CD4-positive, CD25-positive, alpha-beta regulatory T cell (primary cell): ENCODE results near the gene KLKB1. TPM values are rescaled to one million over a fixed set of nuclear protein-coding genes. Genes with fewer than 3 reads are reported as not detected.
A peak's percentile ranks its signal among the peaks of the same experiment; 100 is the strongest.

Source experiments
- ATAC-seq, 2 donors: fragments of 150-1000 bp; cut with Tn5 transposase; one replicate each; pipeline ENCODE4 v1.10.0; 2021; ENCODE audit warnings: low read depth in 2 of 2, moderate number of reproducible peaks in 2 of 2, moderate library complexity in 1 of 2
- DNase-seq, 3 donors: peaks; one replicate each; pipeline versions ENCODE4 v3.0.0 to v3.0.0-alpha.2; 2012 to 2022; ENCODE audit warnings: mixed read lengths in 1 of 3
- H3K27ac ChIP-seq: one replicate; pipeline ENCODE4 v1.7.0; 2013; ENCODE audit warnings: mild to moderate bottlenecking, low read length; ENCODE audit not compliant: insufficient read depth, poor library complexity, severe bottlenecking
- H3K27me3 ChIP-seq: one replicate; pipeline ENCODE4 v1.7.0; 2013; ENCODE audit warnings: low read length; ENCODE audit not compliant: control insufficient read depth, insufficient read depth
- H3K36me3 ChIP-seq: one replicate; pipeline ENCODE4 v1.7.0; 2013; ENCODE audit warnings: mild to moderate bottlenecking, low read length, moderate library complexity; ENCODE audit not compliant: control insufficient read depth, insufficient read depth
- H3K4me1 ChIP-seq: 2 replicates; pipeline ENCODE4 v1.7.0; 2013; ENCODE audit warnings: mild to moderate bottlenecking, low read length; ENCODE audit not compliant: insufficient read depth, control insufficient read depth, poor library complexity, severe bottlenecking
- H3K4me3 ChIP-seq: one replicate; pipeline ENCODE4 v1.7.0; 2013; ENCODE audit warnings: low read depth, mild to moderate bottlenecking, low read length, moderate library complexity
- H3K9me3 ChIP-seq, 2 experiments: 1 replicate in 1 of 2; 2 replicates in 1 of 2; pipeline ENCODE4 v1.7.0; 2013; ENCODE audit warnings: low read length in 2 of 2, mild to moderate bottlenecking in 1 of 2, moderate library complexity in 1 of 2; ENCODE audit not compliant: control insufficient read depth in 2 of 2
- H3K27ac Mint-ChIP-seq, 3 donors: one replicate each; pipeline ENCODE4 v1.8.0; 2020 to 2022; ENCODE audit warnings: mild to moderate bottlenecking in 3 of 3, mixed read lengths in 3 of 3, moderate library complexity in 2 of 3
- H3K27me3 Mint-ChIP-seq: one replicate; pipeline ENCODE4 v1.8.0; 2022; ENCODE audit warnings: mild to moderate bottlenecking, mixed read lengths
- H3K36me3 Mint-ChIP-seq: one replicate; pipeline ENCODE4 v1.8.0; 2020; ENCODE audit warnings: mixed read lengths
- H3K4me1 Mint-ChIP-seq, 4 donors: one replicate each; pipeline ENCODE4 v1.8.0; 2020 to 2022; ENCODE audit warnings: mixed read lengths in 4 of 4, mild to moderate bottlenecking in 1 of 4
- H3K4me3 Mint-ChIP-seq, 4 donors: one replicate each; pipeline ENCODE4 v1.8.0; 2020 to 2022; ENCODE audit warnings: mild to moderate bottlenecking in 4 of 4, mixed read lengths in 4 of 4, moderate library complexity in 3 of 4
- H3K9me3 Mint-ChIP-seq, 7 donors: one replicate each; pipeline ENCODE4 v1.8.0; 2020 to 2022; ENCODE audit warnings: mixed read lengths in 7 of 7, mild to moderate bottlenecking in 3 of 7, moderate library complexity in 2 of 7
- polyA plus RNA-seq, 4 donors: library from polyadenylated mRNA; unstranded; fragments of 300-500 nt; fragmentation: Illumina TruSeq; gene quantifications; one replicate each; pipeline ENCODE4 v1.2.3, GENCODE V29; 2021
- total RNA-seq: library from RNA; stranded (reverse); gene quantifications from one replicate; pipeline ENCODE4 v1.2.3, GENCODE V29; 2022

KLKB1 gene
- total and polyA plus RNA-seq, 5 donors from 2014 or later: 0.14 to 1.2 TPM; not detected in 3

GRCh38 chr4:186296481-186296880, 69.2 kb downstream of the KLKB1 start:
- Mint-ChIP-seq H3K36me3 (no peaks in the 10 kb centered on the region), H3K9me3 (peaks cover 0 to 3% (median 0%) of the 10 kb centered on the region in 7 donors), H3K4me3 (no peak overlapping the region), H3K27ac (no peak overlapping the region), H3K4me1 (peaks cover 0 to 4% (median 3%) of the 10 kb centered on the region in 4 donors), H3K27me3 (peaks cover 27% of the 10 kb centered on the region)
- Histone ChIP-seq H3K27ac (no peak overlapping the region), H3K27me3 (peaks cover 3% of the 10 kb centered on the region), H3K9me3 (no peaks in the 10 kb centered on the region), H3K4me3 (no peak overlapping the region), H3K4me1 (no peaks in the 10 kb centered on the region), H3K36me3 (no peaks in the 10 kb centered on the region)
- DNase-seq: no peak
- ATAC-seq: no peak

GRCh38 chr4:186297013-186297645, 69.8 kb downstream of the KLKB1 start:
- H3K27ac ChIP-seq: no peak overlapping the region
- ATAC-seq (no peak), DNase-seq (peak in 2 of 3 donors; percentile 4 to 43)
- Mint-ChIP-seq H3K4me3 (no peak overlapping the region), H3K36me3 (no peaks in the 10 kb centered on the region), H3K4me1 (peaks cover 0 to 4% (median 3%) of the 10 kb centered on the region in 4 donors), H3K27me3 (peaks cover 28% of the 10 kb centered on the region), H3K27ac (no peak overlapping the region), H3K9me3 (peaks cover 0 to 3% (median 0%) of the 10 kb centered on the region in 7 donors)
- no peaks in the 10 kb centered on the region for H3K4me1 ChIP-seq
- peaks cover 3% of the 10 kb centered on the region for H3K27me3 ChIP-seq
- no peaks in the 10 kb centered on the region for H3K36me3 ChIP-seq
- H3K9me3 ChIP-seq: no peaks in the 10 kb centered on the region
- H3K4me3 ChIP-seq: no peak overlapping the region

GRCh38 chr4:186298031-186298647, 70.8 kb downstream of the KLKB1 start:
- Histone ChIP-seq H3K36me3 (no peaks in the 10 kb centered on the region), H3K27me3 (peaks cover 3% of the 10 kb centered on the region), H3K4me1 (no peaks in the 10 kb centered on the region), H3K27ac (no peak overlapping the region), H3K4me3 (no peak overlapping the region), H3K9me3 (no peaks in the 10 kb centered on the region)
- DNase-seq (no peak), ATAC-seq (no peak)
- Mint-ChIP-seq H3K4me3 (no peak overlapping the region), H3K4me1 (peaks cover 0 to 4% (median 3%) of the 10 kb centered on the region in 4 donors), H3K27ac (no peak overlapping the region), H3K9me3 (peaks cover 0 to 3% (median 0%) of the 10 kb centered on the region in 7 donors), H3K36me3 (no peaks in the 10 kb centered on the region), H3K27me3 (peaks cover 28% of the 10 kb centered on the region)

GRCh38 chr4:186299291-186299690, 72.0 kb downstream of the KLKB1 start:
- Histone ChIP-seq H3K27ac (no peak overlapping the region), H3K9me3 (no peaks in the 10 kb centered on the region), H3K4me3 (no peak overlapping the region), H3K27me3 (peaks cover 3% of the 10 kb centered on the region), H3K36me3 (no peaks in the 10 kb centered on the region), H3K4me1 (no peaks in the 10 kb centered on the region)
- Mint-ChIP-seq H3K4me3 (no peak overlapping the region), H3K27ac (no peak overlapping the region), H3K9me3 (no peaks in the 10 kb centered on the region), H3K27me3 (peaks cover 28% of the 10 kb centered on the region), H3K4me1 (peaks cover 0 to 4% (median 3%) of the 10 kb centered on the region in 4 donors), H3K36me3 (no peaks in the 10 kb centered on the region)
- ATAC-seq: no peak
- no peak for DNase-seq

- H3K4me3 ChIP-seq: no peak overlapping the region
- no peaks in the 10 kb centered on the region for H3K9me3 ChIP-seq
- Mint-ChIP-seq H3K27ac (no peak overlapping the region), H3K4me3 (no peak overlapping the region), H3K9me3 (no peaks in the 10 kb centered on the region), H3K4me1 (peaks cover 0 to 4% (median 3%) of the 10 kb centered on the region in 4 donors), H3K36me3 (no peaks in the 10 kb centered on the region), H3K27me3 (peaks cover 30% of the 10 kb centered on the region)
- DNase-seq (no peak), ATAC-seq (no peak)
- H3K27me3 ChIP-seq: peaks cover 3% of the 10 kb centered on the region
- no peaks in the 10 kb centered on the region for H3K36me3 ChIP-seq
- no peak overlapping the region for H3K27ac ChIP-seq
- no peaks in the 10 kb centered on the region for H3K4me1 ChIP-seq
Measured at GRCh38 chr4:186300659-186301390, 73.5 kb downstream of the KLKB1 start.

- no peak overlapping the region for H3K4me3 Mint-ChIP-seq
- H3K27me3 ChIP-seq: no peaks in the 10 kb centered on the region
- no peaks in the 10 kb centered on the region for H3K36me3 ChIP-seq
- no peaks in the 10 kb centered on the region for H3K4me1 Mint-ChIP-seq
- no peaks in the 10 kb centered on the region for H3K9me3 ChIP-seq
- no peak overlapping the region for H3K27ac ChIP-seq
- DNase-seq (no peak), ATAC-seq (no peak)
- H3K4me3 ChIP-seq: no peak overlapping the region
- no peak overlapping the region for H3K27ac Mint-ChIP-seq
- H3K27me3 Mint-ChIP-seq: peaks cover 13% of the 10 kb centered on the region
- H3K4me1 ChIP-seq: no peaks in the 10 kb centered on the region
- H3K36me3 Mint-ChIP-seq: no peaks in the 10 kb centered on the region
- H3K9me3 Mint-ChIP-seq: no peaks in the 10 kb centered on the region
Measured at GRCh38 chr4:186304216-186304615, 76.9 kb downstream of the KLKB1 start.

- ATAC-seq (no peak), DNase-seq (no peak)
- H3K36me3 ChIP-seq: no peaks in the 10 kb centered on the region
- no peak overlapping the region for H3K27ac Mint-ChIP-seq
- H3K4me1 ChIP-seq: no peaks in the 10 kb centered on the region
- no peaks in the 10 kb centered on the region for H3K9me3 Mint-ChIP-seq
- no peaks in the 10 kb centered on the region for H3K36me3 Mint-ChIP-seq
- H3K4me1 Mint-ChIP-seq: no peaks in the 10 kb centered on the region
- H3K4me3 ChIP-seq: no peak overlapping the region
- no peak overlapping the region for H3K4me3 Mint-ChIP-seq
- H3K27me3 Mint-ChIP-seq: peaks cover 10% of the 10 kb centered on the region
- H3K9me3 ChIP-seq: no peaks in the 10 kb centered on the region
- no peaks in the 10 kb centered on the region for H3K27me3 ChIP-seq
- H3K27ac ChIP-seq: no peak overlapping the region
Measured at GRCh38 chr4:186304866-186305505, 77.7 kb downstream of the KLKB1 start.
